ENCODE data around the gene VAPA. TPM values are rescaled to one million over a fixed set of nuclear protein-coding genes. Genes with fewer than 3 reads are reported as not detected.

Gene VAPA
- total and polyA plus RNA-seq, 2 donors (not counting 3 experiments of a cell fraction or from before 2014, with no cell fraction given): 105 to 163 TPM

DNA sequence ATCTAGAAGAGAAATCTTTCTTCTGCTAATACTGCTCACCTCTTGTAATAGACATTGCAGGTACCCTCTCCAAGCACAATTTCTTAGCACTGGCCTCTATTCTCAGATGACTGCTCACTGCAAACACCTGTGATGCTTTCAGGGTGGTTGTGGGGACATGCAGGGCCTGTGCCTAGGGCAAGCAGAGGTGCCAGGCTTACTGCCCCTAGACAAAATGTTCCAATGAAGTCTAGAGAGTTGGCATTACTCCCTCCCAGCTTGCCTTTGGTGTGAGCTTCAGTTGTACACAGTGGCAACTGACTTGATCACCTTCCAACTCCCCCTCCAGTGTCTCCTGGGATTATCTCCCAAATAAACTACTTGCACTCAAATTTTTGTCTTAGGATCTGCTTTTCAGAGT lies 41.0 kb upstream of the VAPA start:
- TF ChIP-seq MAX (IDR thresholded peaks at IDR 0.05; ENCODE audit: insufficient read depth, insufficient read length): no peak
- no peak for TF ChIP-seq POLR2AphosphoS5 (IDR thresholded peaks at IDR 0.05; ENCODE audit: insufficient read depth, low read depth, low read length)
- no peak for TF ChIP-seq EZH2 (IDR thresholded peaks at IDR 0.05; ENCODE audit: borderline replicate concordance, low read depth, low read length, severe bottlenecking)
- TF ChIP-seq, protein P1, sequence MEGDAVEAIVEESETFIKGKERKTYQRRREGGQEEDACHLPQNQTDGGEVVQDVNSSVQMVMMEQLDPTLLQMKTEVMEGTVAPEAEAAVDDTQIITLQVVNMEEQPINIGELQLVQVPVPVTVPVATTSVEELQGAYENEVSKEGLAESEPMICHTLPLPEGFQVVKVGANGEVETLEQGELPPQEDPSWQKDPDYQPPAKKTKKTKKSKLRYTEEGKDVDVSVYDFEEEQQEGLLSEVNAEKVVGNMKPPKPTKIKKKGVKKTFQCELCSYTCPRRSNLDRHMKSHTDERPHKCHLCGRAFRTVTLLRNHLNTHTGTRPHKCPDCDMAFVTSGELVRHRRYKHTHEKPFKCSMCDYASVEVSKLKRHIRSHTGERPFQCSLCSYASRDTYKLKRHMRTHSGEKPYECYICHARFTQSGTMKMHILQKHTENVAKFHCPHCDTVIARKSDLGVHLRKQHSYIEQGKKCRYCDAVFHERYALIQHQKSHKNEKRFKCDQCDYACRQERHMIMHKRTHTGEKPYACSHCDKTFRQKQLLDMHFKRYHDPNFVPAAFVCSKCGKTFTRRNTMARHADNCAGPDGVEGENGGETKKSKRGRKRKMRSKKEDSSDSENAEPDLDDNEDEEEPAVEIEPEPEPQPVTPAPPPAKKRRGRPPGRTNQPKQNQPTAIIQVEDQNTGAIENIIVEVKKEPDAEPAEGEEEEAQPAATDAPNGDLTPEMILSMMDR (IDR thresholded peaks at IDR 0.05; ENCODE audit: extremely low read depth in 1 of 2, insufficient read depth in 1 of 2, low read depth in 1 of 2, low read length in 2 of 2): no peak
- TF ChIP-seq GATA2 (IDR thresholded peaks at IDR 0.05; ENCODE audit: insufficient read depth, insufficient read length, low read depth, low read length): no peak
- TF ChIP-seq POLR2A (IDR thresholded peaks at IDR 0.05; ENCODE audit: low read depth, low read length): no peak
- TF ChIP-seq MYC (IDR thresholded peaks at IDR 0.05; ENCODE audit: low read depth, low read length): no peak
- no peak for TF ChIP-seq FOS (IDR thresholded peaks at IDR 0.05; ENCODE audit: borderline replicate concordance, insufficient read depth, low read length)
- TF ChIP-seq JUN (IDR thresholded peaks at IDR 0.05; ENCODE audit: borderline replicate concordance, insufficient read depth, insufficient read length, low read depth): no peak
- POLR2A ChIA-PET: no interaction called here
- no peak for FAIRE-seq

More for the DNA sequence above, 41.0 kb upstream of the VAPA start:
- Histone ChIP-seq H3K79me2 (ENCODE audit: control insufficient read depth, insufficient read depth, low read length) (no peaks in the 10 kb centered on the region), H3K4me3 (replicated peaks in 1 of 3; ENCODE audit: insufficient read depth in 1 of 3, low read depth in 1 of 3, low read length in 3 of 3) (no peak overlapping the region), H3K27ac (ENCODE audit: insufficient read depth, low read depth, low read length) (no peak overlapping the region), H3K9me1 (replicated peaks; ENCODE audit: control insufficient read depth, extremely low read depth, insufficient read depth, low read length) (no peaks in the 10 kb centered on the region), H3K9me3 (replicated peaks; ENCODE audit: control insufficient read depth, insufficient read depth, low read length) (no peaks in the 10 kb centered on the region), H3K4me1 (ENCODE audit: control insufficient read depth, extremely low read depth, insufficient read depth, low read length) (peaks cover 43% of the 10 kb centered on the region), H4K20me1 (replicated peaks; ENCODE audit: control insufficient read depth, extremely low read depth, insufficient read depth, low read length) (no peaks in the 10 kb centered on the region), H2AFZ (ENCODE audit: low read depth, low read length) (no peak overlapping the region), H3K4me2 (ENCODE audit: insufficient read depth, low read length) (no peak overlapping the region), H3K9ac (replicated peaks; ENCODE audit: extremely low read depth, insufficient read depth, low read length) (no peak overlapping the region), H3K36me3 (ENCODE audit: control insufficient read depth in 2 of 2, extremely low read depth in 1 of 2, insufficient read depth in 2 of 2, low read length in 2 of 2) (no peaks in the 10 kb centered on the region), H3K27me3 (ENCODE audit: control insufficient read depth in 2 of 2, insufficient read depth in 2 of 2, low read length in 2 of 2) (no peaks in the 10 kb centered on the region)
- intact Hi-C loops (cut with micrococcal nuclease): no loop called here
- no peak for DNase-seq (ENCODE audit: low read depth, low spot score)
- BruUV-seq (replicated peaks): no TSS peak
- CTCF ChIA-PET: interaction anchor here (0.6 to 0.9 kb wide), 2 partner anchors 15 to 17 kb away, joined by 3 read pairs; no protein-coding TSS in a partner anchor
- dilution Hi-C loops (cut with MboI; ENCODE audit: extremely low pct_ligation_motif_present, low sequenced_read_pairs): no loop called here
